GM20431 (cell line): ENCODE data around the gene OCA2.
"Not testable (repeated sequence)": the region's sequence is repeated elsewhere in the genome, so short reads cannot be mapped to it uniquely, and the experiment has no call there.

Experiments
- in situ Hi-C: fragments of 300-500 bp; cut with MseI, MboI; formaldehyde crosslinking; loops from one replicate; pipeline ENCODE4 v1.15.0; 2020; ENCODE audit warnings: low sequenced_read_pairs; ENCODE audit not compliant: unreplicated experiment

Gene OCA2

GRCh38 chr15:27714675-27715074, 384.4 kb downstream of the OCA2 start:
- in situ Hi-C loops, result no loop called here

DNA sequence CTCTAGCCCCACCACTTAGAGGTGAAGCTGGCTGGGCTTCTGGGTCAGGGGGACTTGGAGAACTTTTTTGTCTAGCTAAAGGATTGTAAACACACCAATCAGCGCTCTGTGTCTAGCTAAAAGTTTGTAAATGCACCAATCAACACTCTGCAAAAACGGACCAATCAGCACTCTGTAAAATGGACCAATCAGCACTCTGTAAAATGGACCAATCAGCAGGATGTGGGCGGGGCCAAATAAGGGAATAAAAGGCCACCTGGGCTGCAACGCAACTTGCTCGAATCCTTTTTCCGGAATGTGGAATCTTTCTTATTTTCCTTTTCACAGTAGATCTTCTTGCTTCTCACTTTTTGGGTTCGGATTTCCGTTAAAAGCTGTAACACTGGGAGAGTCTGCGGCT, 385.3 kb downstream of the OCA2 start:
- in situ Hi-C loops, result not testable (repeated sequence)

- in situ Hi-C loops, result no loop called here
Observed at GRCh38 chr15:27707257-27707656, 391.9 kb downstream of the OCA2 start.

DNA sequence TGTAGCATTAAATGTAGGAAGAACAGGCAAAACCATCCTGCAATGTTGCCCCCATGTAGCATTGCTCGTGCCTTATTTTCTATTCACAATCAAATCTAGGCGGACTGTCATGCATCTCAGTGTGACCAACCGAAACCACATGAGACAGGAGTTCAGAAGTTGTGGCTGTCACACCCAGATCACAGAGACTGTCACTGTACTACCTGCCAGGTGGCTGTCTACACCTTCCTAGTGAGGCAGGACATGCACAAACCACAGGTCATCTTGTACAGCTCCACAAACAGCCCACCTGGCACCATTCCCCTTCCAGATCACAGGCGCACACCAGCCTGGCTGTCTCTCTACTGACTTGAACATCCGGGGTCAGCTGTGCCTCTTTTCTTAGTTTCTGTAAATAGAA, 392.8 kb downstream of the OCA2 start:
- in situ Hi-C loops, result no loop called here

DNA sequence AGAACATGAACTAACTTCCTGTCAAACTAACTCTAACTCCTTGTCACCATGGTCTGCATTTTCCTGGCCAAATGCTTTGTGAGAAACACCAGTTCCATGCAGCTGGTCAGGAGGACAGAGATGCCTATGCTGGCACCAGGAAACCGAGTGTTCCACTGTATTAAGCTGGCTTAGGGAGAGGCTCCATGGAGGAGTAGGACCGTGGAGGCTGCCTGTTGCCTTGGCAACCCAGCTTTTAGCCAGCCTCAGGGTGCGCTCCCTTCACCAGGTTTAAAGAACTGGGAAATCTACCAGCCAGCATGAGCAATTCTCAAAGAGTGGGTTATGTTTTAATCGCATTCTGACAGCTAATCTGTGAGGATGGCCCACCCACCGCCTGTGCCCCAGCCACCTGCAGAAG, 394.1 kb downstream of the OCA2 start:
- in situ Hi-C loops, result no loop called here
